Measurements from ENCODE around the gene MUC3A. TPM values are rescaled to one million over a fixed set of nuclear protein-coding genes. Genes with fewer than 3 reads are reported as not detected.

The MUC3A gene
- total and polyA plus RNA-seq, 8 donors: 0.53 to 8.7 (median 2.0) TPM

- intact Hi-C loops (cut with DNase I): no loop called here
- TF ChIP-seq CTCF (IDR thresholded peaks at IDR 0.05): no peak
- Histone ChIP-seq H3K27ac (no peak overlapping the region), H3K4me3 (no peak overlapping the region), H3K9me3 (no peaks in the 10 kb centered on the region), H3K27me3 (peaks cover 0 to 2% (median 0%) of the 10 kb centered on the region in 4 donors), H3K36me3 (no peaks in the 10 kb centered on the region), H3K4me1 (no peaks in the 10 kb centered on the region)
- no peak for DNase-seq
- ATAC-seq: no peak
- no peak for FAIRE-seq
- WGBS, 2 donors: 74 to 85% methylated on average over 5 of the region's 5 CpGs
Observed at GRCh38 chr7:100947792-100948191, 1.5 kb upstream of the MUC3A start.

DNA sequence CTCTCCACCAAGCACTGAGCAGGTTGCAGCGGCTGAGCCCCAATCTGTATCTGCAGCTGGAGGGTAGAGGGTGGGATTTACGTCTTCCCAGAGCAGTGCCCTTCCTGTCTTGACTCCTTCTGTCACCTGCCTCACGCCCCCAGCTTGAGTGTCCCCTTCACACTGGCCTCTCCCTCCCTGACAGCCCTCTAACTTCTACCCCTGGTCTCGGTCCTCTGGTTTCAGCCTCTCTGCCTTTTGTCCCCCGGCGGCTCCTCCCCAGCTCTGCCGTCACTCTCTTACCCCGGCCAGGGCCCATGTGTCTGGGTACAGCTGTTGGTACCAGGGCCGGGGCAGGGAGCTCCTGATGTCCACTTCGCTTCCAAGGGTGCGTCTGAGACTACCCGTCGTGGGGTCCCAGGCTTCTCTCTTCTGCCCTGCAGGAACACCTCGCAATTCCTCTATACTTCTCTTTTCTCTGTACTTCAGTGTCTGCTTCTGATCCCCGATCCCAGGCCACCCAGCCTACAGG, 654 bp downstream of the MUC3A start:
- H3K27ac ChIP-seq: no peak overlapping the region
- no peak for DNase-seq
- FAIRE-seq: no peak
- H3K9me3 ChIP-seq: no peaks in the 10 kb centered on the region
- no peaks in the 10 kb centered on the region for H3K4me1 ChIP-seq
- no peak overlapping the region for H3K4me3 ChIP-seq
- 47 to 51% methylated on average over 15 of the region's 15 CpGs for WGBS, 2 donors
- intact Hi-C loops (cut with DNase I): no loop called here
- no peaks in the 10 kb centered on the region for H3K36me3 ChIP-seq
- H3K27me3 ChIP-seq: peaks cover 0 to 2% (median 0%) of the 10 kb centered on the region in 4 donors
- ATAC-seq: no peak
- no peak for TF ChIP-seq CTCF (IDR thresholded peaks at IDR 0.05)

GRCh38 chr7:100951172-100951571, 1.8 kb downstream of the MUC3A start:
- no peaks in the 10 kb centered on the region for H3K4me1 ChIP-seq
- WGBS, 2 donors: 37 to 45% methylated on average over 6 of the region's 6 CpGs
- DNase-seq: no peak
- H3K36me3 ChIP-seq: no peaks in the 10 kb centered on the region
- TF ChIP-seq CTCF (IDR thresholded peaks at IDR 0.05): no peak
- H3K9me3 ChIP-seq: no peaks in the 10 kb centered on the region
- H3K27me3 ChIP-seq: peaks cover 0 to 2% (median 0%) of the 10 kb centered on the region in 4 donors
- no peak overlapping the region for H3K4me3 ChIP-seq
- no peak for ATAC-seq
- no peak for FAIRE-seq
- H3K27ac ChIP-seq: no peak overlapping the region
- intact Hi-C loops (cut with DNase I): no loop called here

DNA sequence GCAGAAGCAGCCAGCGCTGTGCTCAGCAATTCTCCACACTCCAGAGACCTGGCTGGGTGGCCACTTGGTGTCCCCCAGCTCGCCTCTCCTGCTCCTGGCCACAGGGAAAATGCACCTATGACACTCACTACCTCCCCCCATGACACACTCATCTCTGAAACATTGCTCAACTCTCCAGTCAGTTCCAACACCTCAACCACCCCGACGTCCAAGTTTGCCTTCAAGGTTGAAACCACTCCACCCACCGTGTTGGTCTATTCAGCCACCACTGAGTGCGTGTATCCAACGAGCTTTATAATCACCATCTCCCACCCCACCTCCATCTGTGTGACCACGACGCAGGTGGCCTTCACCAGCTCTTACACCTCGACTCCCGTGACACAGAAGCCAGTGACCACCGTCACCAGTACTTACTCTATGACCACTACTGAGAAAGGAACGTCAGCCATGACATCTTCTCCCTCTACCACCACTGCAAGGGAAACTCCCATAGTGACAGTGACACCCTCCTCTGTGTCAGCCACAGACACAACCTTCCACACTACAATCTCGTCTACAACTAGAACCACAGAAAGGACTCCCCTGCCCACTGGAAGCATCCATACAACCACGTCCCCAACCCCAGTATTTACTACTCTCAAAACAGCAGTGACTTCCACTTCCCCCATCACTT, 2.7 kb downstream of the MUC3A start:
- H3K36me3 ChIP-seq: no peaks in the 10 kb centered on the region
- no peak overlapping the region for H3K4me3 ChIP-seq
- TF ChIP-seq CTCF (IDR thresholded peaks at IDR 0.05): no peak
- 53 to 59% methylated on average over 15 of the region's 15 CpGs for WGBS, 2 donors
- FAIRE-seq: no peak
- H3K9me3 ChIP-seq: no peaks in the 10 kb centered on the region
- H3K4me1 ChIP-seq: no peaks in the 10 kb centered on the region
- H3K27ac ChIP-seq: no peak overlapping the region
- H3K27me3 ChIP-seq: peaks cover 0 to 2% (median 0%) of the 10 kb centered on the region in 4 donors
- intact Hi-C loops (cut with DNase I): no loop called here
- no peak for ATAC-seq
- DNase-seq: no peak

- Histone ChIP-seq H3K36me3 (no peaks in the 10 kb centered on the region), H3K27me3 (peaks cover 0 to 2% (median 0%) of the 10 kb centered on the region in 4 donors), H3K9me3 (no peaks in the 10 kb centered on the region), H3K27ac (no peak overlapping the region), H3K4me1 (no peaks in the 10 kb centered on the region), H3K4me3 (no peak overlapping the region)
- WGBS, 2 donors: 32 to 37% methylated on average over 2 of the region's 2 CpGs
- no peak for FAIRE-seq
- no peak for TF ChIP-seq CTCF (IDR thresholded peaks at IDR 0.05)
- no peak for DNase-seq
- ATAC-seq: no peak
- intact Hi-C loops (cut with DNase I): no loop called here
Observed at GRCh38 chr7:100952641-100953040, 3.3 kb downstream of the MUC3A start.

Data from pancreas (tissue), 10 donors.